Measurements from ENCODE around the gene TMEM198.

TMEM198 gene

GRCh38 chr2:219509780-219510511, 33.9 kb upstream of the TMEM198 start:
- DNase-seq, result no peak

DNA sequence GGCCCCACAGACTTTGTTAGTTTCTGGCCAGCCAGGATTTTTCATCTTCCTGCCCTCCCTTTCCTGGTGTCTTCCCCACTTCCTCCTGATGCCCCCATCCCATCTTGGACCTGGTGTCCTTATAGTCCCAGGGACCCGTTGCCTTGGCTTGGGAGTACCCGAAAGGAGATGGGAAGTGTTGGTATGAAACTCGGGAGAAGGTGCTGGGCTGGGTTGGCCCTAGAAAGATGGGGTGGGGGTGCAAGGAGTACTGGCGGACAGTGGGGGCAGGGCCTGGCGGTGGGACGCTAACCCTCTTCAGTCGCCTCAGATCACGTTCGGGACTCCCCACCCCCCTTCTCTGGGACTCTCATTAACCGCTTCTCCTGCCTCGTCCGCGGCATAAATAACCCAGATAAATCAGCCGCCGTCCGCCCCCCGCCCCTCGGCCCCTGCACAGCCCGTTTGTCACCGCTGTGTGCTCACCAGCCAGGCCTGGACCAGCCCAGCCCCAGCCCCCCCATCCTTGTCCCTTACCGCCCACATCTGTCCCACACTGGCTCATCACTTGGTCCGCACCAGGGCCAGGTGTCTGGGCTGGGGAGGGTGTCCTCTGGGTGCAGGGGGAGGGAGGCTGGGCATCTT, 33.2 kb upstream of the TMEM198 start:
- no peak for DNase-seq

DNA sequence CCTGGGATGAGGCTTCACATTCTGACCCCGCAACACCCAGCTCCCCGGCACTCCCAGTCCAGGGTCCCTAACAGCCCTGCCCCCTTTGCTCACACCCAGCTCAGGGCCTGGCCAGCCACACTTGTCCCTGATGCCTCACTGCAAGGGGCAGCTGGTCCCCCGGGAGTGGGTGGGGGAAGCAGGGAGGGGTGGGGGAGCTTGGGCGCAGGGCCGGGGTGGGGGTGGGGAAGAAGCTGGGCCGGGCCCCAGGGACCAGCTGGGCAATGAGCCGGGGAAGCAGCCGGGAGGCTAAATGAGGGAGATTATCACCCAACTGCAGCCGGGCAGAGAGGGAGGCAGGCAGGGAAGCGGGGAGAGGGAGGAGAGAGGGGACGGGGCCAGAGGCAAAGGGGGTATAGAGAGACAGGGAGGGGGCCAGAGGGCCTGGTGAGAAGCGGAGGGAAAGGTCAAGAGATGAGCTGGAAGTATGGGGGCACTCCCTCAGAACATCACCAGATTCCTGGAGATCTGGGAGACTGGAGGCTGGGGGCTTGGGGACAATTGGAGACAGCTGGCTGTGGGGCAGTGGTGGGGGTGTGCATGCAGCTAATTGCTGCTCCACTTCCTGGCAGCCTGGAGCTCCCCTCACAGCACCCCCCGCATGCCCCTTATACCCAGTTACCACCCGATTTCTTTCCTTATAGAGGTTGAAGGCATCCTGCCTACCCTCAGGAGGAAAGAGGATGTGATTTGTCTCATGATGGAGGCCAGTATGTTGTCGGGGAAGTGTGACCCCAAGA, 32.1 kb upstream of the TMEM198 start:
- no peak for DNase-seq

DNA sequence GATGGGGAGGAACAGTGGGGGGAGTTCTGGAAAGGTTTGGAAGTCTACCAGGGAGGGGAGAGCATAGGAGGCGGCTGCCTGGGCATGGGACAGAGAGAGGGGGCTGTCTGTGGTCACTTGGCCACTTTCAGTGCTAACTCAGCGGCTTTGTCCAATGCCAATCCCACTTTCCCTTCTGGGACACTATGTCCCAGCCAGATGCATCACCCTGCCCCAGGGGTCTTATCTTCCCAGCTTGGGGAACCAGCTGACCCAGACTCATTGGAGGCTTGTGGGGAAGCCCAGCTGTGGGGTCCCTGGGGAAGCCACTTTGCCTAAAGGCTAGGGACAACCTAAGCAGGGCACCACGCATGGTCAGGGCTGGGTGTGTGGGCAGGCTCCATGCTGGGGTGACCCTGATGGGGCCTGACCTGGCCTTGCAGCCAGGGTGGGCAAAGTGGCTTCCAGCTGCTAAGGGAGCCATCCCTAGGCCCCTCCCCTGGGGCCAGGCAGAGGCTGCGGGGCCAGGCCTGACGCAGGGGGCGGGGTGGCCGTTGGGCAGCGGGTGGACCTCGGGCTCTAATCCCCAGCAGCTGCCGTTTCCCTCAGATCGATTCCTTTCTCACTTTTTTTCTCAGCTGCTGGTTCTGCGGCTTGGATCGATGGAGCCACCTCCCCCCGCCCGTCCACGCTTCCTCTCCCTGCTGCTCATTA, 31.2 kb upstream of the TMEM198 start:
- DNase-seq, result no peak

DNA sequence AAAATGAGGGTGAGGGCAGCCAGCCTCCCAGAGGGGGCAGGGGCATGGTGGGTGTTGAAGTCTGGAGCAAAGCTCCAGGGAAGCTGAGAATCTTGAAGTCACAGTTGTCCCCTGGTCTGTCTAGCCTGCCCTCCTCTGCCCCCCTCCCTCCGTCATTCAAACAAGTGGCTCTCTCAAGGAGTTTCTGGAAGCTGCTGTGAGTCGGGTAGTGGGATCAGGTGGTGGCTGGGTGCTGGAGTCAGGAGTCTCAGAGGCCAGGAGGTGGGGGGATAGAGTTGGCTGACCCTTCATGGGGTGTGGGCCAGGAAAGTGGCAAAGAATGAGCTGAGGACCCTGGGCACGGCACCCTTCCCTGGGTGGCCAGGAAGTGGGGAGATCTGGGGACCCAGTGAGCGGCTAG, 30.0 kb upstream of the TMEM198 start:
- no peak for DNase-seq

GRCh38 chr2:219514196-219514761, 29.5 kb upstream of the TMEM198 start, which contains the start of gene ASIC4:
ASIC4 (plus strand) TSS chr2:219514482; CDS start chr2:219514725, 243 bp downstream.
- DNase-seq, result no peak

GRCh38 chr2:219514836-219515235, 29.0 kb upstream of the TMEM198 start:
- no peak for DNase-seq

DNA sequence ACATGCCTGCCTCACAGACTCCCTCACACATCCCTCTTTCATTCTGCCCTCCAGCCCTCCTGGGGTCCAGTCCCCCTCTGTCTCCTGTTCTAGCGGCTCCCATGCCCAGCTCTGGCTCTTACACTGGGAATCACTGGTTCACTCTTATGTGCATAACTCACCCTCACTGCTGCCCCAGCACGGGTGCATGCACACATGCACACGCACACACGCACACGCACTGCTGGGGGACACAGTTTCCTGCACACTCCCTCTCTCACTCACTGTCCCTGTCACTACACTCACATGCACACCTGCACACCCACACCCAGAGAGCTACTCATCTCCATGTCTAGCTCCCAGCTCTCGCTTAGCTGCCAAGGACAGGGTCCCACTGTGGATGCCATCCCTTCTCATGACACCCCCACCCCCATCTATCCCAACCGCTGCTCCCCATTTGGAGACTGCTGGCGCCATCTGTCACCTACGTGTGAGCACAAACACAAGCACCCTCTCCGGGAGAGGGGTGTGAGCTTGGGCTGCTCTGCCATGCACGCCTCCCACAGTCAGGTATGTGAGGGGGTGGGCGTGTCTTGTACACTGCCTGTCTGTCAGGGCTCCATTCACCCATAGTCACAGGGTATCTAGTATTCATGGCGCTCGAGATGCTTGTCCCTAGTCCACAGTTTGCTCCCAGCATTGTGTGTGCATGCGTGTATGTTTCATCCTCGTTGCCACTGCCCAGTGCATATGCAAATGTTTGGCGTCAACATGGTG, 27.8 kb upstream of the TMEM198 start:
- no peak for DNase-seq

- DNase-seq, result no peak
These were observed 26.9 kb upstream of the TMEM198 start for GRCh38 chr2:219516888-219517287.

- no peak for DNase-seq
These were observed 25.7 kb upstream of the TMEM198 start for GRCh38 chr2:219517954-219518778.

- DNase-seq, result no peak
These were observed 24.3 kb upstream of the TMEM198 start for GRCh38 chr2:219519526-219519916.

GRCh38 chr2:219520079-219520478, 23.7 kb upstream of the TMEM198 start:
- DNase-seq, result no peak

DNA sequence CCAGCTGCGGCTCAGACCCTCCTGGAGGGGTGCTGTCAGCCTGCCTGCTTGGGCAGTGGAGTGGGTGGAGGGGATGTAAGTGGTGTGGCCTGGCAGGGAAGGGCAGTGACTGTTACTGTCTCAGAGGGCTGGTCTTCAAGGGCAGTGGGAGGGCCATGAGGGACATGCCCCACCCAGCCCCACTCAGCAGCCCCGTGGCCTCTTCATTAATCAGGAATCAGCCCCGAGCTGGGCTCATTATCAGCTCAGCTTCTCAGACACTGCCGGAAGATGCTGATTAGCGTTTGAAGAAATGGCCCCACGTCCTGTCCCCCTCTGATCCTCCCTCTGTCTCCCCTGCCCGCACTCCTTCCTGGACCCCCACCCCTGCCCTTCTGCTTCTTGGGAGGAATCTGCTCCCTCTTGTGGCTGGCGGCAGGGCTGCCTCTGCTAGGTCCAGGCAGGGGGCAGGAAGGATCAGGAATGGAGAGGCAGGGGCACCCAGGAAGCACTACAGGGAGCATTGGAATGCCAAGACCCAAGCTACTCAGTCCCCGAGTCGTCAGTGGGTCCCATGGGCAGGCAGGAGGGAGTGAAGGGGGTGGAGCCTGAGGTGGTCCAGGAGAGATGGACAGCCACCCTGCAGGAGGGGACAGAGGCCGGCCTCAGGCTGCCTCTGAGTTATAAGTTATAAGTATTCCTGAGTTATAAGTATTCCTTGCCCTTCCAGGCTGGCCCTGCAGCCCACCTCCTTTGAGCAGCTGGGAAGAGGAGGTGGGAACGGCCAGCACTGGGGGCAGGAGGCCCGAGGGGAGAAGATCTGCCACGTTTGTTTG, 22.6 kb upstream of the TMEM198 start:
- DNase-seq, result no peak

DNA sequence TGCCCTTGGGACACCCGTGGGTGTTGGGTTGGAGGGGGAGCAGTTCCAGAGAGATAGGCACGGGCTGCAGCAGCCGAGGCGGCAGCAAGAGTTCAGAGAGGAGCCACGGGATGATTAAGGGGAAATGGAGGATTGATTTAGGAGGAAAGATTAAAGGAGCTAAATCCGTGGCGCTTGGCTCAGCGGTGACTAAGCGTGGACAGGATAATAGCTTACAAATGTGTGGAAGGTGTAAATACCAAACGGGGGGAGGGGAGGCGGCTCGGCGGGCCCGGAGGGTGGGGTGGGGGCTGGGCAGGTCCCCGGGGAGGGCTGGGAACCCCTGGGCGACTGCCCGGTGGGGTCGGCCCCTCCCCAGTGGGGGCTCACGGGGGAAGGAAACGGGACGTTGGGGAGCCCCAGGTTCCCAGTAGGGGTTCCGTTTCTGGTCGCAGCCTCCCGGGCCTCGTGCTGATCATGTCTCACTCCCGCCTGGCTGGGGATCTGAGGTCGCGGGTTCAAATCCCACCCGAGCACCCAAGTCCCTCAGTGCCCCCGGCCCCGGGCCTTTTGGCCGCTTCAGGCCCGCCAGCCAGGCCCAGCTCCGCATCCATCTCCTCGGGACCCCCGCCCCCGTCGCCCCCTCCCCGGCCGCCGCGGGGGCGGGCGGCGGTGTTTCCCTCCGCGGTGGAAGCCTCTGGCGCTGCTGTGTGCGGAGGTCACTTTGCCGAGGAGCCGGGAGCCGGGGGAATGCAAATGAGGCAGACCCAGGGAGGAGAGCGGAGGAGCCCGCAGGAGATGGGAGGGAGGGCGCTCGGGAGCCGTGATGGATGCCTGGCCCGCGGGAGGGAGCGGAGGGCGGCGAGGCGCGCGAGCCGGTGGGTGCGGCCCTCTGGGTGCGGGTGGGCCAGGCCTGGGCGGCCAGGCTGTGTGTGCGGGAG, 21.5 kb upstream of the TMEM198 start:
- no peak for DNase-seq

GRCh38 chr2:219523031-219523671, 20.7 kb upstream of the TMEM198 start:
- no peak for DNase-seq

DNA sequence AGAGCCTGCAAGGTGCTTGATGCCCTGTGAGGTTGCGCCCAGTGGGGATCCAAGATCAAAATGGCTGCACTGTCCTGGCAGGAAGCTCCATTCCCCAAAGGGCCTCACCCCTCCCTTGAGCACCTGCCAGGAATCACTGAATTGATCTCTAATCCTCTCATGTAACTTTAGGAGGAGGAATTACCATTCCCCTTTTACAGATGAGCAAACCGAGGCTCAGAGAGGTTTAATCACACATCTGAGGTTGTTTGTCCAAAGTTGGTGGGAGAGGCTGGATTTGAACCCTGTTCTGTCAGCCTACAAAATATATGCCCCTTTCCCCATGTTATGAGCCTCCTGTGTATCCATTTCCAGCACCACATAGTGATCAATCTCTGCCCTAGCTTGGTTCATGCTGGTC, 19.0 kb upstream of the TMEM198 start:
- no peak for DNase-seq

DNA sequence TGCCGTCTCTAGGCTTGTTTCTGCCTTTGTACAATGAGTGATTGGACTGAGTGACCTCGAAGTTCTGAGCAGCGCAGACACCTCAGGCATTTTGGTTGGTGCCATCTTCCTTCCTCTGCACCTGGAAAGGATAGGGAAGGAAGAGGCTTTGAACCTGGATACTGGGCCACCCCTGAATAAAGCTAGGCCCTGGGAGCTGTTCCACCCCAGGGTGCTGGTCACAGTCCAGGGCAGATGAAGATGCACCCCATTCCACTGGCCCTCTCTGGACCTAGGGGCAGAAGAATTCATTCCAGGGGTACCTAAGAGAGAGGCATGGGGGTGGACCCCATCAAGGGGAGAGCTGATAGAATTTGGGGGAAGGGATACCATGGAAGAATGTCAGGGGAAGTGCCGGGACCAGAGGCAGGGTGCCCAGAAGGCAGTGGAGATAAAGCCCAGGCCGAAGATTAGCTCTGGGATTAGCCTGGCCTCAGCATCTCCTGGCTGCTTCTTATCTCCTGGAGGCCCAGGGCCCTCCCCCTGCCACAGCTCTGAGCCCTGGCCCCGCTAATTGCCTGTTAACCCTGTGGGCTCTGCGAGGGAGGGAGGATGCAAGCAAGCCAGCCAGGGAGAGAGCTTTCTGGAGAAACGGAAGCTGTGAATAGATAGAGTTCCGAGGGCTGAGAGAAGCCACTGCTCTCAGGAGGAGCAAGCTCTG, 18.1 kb upstream of the TMEM198 start:
- DNase-seq, result no peak
